G401.6 (cell line): ENCODE measurements around the gene SLC6A5.

Source experiments
- FAIRE-seq: peaks from 2 replicates; lab custom pipeline; 2012; peaks lifted over from hg19 to GRCh38; lab: Jason Lieb, UNC

Gene SLC6A5

DNA sequence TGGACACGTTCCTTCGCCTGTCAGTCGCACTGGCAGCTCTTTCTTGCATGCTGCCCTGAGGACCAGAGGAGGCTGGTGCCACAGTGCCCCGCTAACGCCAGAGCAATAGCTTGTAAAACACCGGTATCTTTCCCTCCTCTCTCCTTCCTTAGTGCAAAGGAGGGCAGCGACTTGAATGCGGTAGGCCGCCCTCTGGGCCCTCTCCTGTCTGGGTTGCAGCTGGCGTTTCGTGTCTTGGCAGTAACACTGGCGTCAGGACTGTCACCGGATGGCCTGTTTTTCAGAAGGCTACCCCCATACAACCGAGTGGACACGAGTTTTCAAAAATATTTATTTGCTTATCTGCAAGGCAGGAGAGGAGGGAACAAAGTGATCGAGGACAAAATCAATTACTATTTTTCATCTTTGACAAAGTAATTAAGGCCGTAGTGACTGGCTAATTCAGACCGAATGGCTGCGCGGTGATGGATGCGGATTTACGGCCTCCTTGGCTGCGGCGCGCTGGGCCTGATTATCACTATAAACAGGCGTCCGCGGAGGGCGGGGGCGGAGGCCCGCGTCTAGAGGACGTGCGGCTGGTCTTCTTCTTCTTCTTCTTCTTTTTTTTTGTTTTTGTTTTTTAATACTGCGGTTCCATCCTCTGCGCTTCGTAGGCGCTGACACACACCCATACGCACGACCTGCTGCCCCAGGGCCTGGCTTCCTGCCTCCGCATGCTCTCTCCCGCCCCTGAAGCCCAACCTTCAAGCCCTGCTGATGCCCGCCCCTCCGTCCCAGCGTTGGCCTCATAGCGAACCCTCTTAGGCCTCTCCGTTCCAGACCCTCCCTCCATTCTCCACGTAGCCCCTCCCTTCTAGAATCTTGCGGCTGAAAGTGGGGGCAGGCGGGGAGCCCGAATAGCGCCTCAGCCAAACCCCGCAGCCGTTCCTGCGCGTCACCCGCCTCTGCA is 2.9 kb upstream of the SLC6A5 start:
- FAIRE-seq, result no peak

DNA sequence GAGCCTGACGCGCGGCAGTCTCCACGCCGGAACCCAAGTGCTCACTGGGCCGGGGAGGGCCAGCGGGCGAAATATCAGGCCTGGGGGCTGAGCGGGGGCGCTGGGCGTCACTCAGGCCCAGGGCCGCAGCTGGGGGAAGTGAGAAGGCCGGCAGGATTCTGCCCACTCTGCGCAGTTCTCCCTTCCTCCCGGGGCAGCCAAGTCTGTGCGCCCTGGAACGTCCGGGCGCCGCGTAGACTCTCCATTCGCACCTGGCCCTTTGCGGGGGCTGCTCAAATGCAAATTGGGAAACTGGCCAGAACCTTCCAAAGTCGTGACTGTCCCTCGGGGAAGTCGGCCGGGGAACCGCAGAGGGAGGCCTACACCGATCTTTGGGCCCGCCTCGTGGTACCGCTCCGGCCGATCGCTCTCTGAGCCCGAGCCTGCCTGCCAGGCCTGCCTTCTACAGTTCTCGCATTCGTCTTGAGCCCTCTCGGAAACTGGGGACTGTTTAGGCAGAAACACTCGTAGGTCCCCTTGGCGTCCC is 2.2 kb upstream of the SLC6A5 start:
- FAIRE-seq, result no peak

DNA sequence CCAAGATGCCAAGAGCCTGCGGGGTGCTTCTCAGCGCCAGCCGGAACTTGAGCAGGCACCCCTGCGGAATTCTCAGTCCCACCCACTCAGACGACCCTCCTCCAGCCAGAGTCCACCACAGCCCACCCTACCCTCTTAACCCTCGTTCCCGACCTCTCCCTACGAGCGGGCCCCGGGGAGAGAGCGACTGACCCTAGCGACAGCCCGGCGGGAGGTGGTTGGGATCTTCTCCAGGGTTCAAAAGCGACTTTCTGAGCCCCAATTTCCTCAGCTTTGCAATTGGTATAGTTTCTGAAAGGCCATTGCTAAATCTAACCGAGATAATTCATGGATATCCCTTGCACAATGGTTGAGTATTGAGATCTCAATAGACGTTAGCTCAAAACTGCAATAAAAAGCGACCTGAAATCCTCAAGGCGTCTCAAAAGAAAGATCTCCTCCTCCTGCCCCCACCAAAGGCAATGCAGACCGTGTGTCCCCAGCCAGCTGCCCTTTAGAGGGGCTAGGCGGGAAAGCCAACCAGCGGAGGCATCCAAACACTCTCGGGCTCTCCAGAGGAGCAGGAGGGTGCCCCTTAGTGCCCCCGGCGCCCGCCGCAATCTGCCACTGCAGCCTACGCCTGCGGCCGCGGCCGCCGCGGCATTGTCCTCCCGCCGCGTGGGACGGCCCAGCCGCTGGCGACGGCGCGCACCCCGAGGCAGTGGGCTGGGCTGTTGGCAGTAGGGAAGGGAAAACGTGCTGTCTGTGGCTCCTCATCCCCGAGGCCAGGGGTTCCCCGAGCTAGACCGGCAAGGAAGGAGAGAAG is 1.5 kb upstream of the SLC6A5 start:
- FAIRE-seq, result no peak

DNA sequence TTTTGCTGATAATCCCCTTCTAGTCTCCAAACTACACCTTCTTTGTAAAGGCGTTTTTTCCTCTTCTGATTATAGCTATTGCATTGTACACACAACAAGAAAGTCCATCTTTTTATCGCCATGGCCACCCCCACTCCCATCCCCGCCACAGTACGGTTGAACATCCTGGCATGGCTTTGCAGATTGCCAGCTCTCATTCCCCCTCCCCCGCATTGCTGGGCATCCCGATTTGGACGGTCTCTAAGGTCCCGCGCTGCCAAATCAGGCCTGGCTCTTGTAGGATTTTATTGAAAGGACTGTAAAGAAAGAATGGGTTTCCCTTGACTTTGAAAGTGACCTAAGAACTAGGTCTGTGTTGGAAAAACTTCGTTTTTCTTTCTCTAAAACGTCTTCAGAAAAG is 916 bp upstream of the SLC6A5 start:
- no peak for FAIRE-seq

DNA sequence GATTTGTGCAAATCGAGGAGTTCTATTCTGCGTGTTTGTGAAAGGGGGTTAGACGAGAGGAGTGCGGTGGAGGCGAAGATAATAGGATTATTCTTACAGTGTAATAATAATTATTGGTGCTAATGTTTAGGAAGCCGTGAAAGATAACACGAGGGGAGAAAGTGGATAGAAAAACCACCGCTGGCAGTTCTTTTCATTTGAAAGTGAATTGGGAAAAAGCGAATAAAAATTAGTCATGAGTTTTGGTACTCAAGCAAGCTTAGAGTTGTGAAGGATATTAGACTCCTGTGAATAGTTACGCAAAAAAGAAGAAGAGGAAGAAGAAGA is 575 bp downstream of the SLC6A5 start:
- FAIRE-seq, result no peak

DNA sequence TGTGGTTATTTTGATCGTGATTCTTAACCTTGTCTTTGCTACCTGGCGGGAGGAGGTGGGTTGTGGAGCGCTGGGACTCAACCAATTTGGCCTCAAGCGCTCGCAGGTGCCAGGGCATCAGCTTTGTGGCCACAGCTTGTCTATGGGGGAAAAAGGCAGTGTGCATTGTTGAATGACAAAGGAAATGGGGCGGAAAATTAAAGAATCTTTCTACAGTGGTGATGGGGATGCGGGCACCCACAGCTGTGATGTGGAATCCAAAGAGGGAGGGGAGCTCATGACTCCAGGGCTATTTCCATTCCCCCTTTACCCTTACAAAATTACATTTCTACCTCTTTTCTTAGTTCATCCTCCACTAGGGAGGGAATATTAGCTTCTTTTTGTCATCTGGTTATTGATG is 1.1 kb downstream of the SLC6A5 start:
- FAIRE-seq, result no peak

DNA sequence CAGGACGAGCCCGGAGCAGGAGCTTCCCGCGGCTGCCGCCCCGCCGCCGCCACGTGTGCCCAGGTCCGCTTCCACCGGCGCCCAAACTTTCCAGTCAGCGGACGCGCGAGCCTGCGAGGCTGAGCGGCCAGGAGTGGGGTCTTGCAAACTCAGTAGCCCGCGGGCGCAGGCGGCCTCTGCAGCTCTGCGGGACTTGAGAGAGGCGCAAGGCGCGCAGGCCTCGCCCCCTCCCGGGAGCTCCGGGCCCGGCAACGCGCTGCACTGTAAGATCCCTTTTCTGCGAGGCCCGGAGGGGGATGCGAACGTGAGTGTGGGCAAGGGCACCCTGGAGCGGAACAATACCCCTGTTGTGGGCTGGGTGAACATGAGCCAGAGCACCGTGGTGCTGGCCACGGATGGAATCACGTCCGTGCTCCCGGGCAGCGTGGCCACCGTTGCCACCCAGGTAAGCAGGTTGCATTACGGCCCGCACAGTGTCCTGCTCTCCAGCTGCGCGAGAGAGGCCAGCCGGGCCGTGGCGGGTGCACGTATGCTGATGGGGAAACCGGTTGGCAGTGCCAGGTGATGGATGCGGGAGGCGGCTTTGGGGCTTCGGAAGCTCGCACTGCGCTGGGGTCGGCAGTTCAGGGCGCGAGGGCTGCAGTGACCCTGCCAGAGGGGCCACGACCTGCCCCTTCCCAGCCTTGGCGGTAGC is 2.0 kb downstream of the SLC6A5 start:
- no peak for FAIRE-seq

DNA sequence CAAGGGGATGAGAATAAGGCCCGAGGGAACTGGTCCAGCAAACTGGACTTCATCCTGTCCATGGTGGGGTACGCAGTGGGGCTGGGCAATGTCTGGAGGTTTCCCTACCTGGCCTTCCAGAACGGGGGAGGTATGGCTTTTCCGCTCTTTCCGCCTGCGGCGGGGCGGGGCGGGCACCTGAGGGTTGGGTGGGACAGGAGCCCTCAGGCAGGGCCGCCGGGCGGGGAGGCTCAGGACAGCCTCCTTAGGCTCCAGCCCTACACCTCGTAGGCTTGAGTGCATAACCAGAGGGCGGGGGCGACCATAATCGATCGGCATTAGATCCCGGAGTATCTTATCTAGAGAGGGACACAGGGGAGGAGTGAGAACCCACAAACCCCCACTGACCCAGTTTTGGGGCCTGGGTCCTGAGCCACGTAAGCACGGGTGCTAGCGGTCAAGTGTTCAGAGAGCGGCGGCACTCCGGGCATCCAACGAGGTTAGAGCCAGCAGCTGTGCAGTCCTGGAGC is 4.9 kb downstream of the SLC6A5 start:
- FAIRE-seq, result no peak

DNA sequence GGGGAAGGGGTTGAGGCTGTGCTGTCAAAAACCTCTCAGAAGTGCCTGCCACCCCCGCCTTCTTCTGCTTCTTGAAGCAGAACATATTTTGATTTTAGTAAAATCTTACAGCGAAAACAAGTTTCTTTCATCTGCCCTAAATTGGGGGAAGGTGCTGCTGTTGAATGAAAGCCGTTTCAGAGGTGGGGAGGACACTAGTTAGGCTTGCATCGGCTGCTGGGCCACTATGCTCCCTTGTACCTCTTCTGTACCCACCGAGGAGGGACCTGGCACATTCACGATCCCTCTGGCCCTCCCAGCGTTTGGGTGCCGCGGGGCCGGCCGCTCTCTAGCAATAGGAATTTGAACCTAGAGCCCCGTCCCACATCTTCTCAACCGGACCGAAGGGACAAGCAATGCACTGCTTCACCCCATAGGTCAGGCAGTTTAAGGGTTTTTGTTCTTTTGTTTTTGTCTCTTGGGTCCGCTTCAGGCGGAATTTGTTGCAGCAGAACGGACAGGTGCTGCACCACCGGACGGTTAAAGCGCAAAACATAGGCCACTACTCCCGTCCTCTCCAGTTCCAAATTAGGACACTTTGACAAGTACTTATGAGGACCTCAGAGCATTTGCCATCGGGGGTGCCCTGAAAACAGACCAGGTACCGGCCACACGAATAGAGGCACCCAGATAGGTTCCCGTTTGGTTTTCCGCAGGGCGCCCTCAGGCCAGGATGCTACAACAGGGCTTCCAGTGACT is 5.6 kb downstream of the SLC6A5 start:
- FAIRE-seq, result no peak

DNA sequence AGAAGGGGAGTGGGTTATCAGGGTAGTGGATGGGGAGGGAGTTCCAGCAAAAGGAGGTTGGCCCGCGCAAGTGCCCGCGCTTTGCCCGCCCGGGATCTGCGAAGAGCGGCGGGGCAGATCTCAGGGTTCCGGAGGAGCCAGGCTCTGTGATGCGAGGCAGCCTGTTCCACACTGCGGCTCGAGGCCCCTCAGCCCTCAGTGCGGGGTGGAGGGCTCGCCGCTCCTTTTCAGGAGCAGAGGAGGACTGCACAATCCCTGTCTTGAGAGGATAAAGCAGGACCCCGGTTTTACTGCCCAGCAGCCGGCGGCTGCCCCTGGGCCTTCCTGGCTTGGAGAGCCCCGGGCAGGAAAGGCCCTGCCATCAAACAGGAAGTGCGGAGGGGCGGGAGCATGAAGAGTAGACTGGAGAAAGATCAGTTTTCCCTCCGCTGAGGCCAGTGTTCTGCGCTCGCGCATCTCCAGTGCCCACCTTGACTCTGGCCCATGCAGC is 6.2 kb downstream of the SLC6A5 start:
- no peak for FAIRE-seq

DNA sequence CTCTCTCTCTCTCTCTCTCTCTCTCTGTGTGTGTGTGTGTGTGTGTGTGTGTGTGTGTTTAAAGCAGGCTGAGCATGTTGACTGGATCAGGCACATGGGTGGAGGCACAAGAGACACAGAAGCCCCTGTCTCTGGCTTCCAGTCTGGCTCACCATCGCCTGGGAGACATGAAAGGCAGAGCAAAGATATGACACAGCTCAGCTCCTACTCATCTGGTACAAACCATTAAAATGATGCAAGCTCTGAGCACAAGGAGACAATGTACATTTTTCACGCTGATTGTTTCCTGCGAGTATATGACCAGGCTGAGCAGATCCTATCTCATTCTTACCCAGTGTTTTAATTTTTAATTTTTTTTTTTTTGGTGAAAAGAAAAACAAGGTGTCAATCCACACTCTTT is 9.5 kb downstream of the SLC6A5 start:
- no peak for FAIRE-seq

DNA sequence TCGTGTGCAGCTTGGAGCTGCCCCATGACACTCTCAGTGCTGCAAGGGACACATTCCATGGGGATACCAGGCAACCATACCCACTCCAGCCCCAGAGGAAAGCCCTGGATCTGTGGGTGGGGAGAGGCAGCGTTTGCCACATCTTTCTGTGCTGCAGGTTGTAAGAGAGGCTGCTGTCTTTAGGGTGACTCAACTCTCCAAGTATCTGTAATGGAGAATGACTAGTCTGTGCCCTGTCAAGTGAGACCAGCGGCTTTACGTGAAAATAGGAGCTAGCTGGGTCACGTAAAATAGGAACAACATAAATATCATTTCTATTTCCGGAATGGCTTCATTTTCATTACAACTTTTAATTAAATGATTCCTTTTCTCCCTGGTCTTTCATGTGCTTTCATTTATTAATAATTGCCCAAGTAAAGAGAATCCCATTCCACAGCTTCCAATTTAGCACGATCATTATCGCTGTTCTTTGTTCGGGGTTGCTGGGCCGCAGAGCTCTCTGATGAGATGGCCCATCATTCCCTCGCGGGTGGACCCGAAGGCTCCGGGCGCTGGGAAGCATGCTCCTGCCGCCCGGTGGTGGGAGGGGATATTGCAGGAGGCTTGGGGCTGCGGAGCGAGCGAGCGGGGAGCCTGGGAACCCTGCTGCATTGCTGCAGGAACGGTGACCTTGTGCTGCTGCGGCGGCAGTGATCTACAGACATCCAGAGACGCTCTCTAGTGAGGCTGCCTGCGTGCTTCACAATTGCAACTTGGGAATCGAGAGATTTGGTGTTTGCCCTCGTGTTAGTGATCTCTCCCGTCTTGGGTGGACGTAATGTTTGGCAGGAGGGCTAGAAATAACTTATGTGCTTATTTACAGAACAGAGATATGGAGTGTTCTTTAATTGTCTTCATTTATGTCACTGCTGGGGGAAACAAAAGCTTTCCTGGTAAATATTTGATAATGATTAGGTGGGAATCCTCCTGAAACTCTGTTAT is 10.6 kb downstream of the SLC6A5 start:
- no peak for FAIRE-seq

DNA sequence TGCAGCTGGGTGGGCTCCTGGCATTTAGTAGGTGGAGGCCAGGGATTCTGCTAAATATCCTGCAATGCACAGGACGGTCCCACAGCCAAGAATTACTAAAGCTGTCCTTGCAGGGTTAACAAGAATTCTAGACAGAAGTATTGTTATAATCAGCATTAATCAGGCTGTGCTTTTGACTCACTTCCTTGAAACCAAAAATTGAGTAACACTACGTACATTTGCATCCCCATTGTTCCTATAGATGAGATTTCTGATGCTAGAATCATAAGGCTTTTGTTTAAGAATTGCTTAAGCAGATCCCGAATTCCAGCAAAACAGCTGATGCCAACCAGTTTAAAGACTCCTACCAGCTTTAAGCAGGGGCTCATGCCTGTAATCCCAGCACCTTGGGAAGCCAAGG is 11.4 kb downstream of the SLC6A5 start:
- FAIRE-seq, result no peak

DNA sequence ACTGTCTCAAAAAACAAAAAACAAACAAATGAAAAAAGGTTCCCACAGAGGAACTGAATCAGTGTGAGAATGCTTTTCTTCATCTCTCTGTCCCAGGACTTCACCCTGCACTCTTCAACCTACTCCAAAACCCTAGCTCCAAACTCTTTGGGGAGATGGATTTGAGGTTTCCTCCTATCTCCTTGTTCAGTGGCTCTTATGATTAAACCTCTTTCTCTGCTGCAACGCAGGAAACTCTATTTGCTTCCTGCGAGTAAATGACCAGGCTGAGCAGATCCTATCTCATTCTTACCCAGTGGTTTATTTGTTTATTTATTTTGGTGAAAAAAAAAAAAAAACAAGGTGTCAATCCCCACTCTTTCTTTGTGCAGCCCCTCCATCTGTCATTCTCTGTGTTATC is 12.0 kb downstream of the SLC6A5 start:
- FAIRE-seq, result no peak

DNA sequence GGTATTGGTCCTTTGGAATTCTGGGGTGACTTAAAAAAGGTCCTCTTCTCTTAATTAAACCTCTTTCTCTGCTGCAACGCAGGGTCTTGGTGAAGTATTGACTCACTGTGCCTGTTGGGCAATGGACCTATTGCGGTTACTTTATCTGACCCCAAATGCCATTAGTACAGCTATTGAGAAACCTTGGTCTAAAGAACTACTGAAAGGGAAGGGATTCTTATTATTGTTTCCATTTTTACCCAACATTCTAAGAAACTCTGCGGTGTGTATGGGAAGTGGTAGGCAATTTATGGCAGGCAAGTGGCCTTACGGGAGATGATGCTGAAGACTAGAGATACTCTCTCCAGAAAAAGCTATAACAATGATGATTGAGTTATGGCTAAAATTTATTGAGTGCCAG is 12.5 kb downstream of the SLC6A5 start:
- FAIRE-seq, result no peak

DNA sequence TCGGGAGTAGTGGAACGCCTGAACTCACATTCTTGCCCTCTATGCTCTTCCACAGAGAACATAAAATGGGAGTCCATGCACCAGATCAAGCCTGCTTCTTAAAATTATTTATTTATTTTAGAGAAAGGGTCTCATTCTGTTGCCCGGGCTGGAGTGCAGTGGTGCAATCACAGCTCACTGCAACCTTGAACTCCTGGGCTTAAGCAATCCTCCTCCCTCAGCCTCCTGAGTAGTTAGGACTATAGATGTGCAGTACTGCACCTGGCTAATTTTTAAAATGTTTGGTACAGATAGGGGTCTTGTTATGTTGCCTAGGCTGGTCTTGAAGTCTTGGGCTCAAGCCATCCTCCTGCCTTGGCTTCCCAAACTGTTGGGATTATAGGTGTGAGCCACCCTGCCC is 13.0 kb downstream of the SLC6A5 start:
- no peak for FAIRE-seq

DNA sequence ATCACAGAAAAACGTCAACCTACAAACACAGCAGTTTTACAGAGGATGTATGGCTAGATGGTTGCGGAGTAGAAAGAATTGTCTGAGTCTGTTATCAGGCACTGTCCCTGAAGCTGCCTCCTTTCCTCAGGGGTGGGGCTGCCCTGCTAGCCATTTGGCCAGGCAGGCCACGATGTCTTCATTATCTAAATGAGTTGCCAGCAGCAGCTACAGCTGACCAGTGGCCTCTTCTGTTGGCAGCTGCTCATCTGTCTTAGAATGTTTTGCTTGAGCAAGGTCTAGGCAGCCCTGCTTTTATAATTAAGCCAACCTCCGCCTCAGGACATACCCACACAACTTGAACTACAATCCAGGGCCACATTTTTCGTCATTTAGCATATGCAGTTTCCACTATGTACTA is 17.5 kb downstream of the SLC6A5 start:
- no peak for FAIRE-seq

DNA sequence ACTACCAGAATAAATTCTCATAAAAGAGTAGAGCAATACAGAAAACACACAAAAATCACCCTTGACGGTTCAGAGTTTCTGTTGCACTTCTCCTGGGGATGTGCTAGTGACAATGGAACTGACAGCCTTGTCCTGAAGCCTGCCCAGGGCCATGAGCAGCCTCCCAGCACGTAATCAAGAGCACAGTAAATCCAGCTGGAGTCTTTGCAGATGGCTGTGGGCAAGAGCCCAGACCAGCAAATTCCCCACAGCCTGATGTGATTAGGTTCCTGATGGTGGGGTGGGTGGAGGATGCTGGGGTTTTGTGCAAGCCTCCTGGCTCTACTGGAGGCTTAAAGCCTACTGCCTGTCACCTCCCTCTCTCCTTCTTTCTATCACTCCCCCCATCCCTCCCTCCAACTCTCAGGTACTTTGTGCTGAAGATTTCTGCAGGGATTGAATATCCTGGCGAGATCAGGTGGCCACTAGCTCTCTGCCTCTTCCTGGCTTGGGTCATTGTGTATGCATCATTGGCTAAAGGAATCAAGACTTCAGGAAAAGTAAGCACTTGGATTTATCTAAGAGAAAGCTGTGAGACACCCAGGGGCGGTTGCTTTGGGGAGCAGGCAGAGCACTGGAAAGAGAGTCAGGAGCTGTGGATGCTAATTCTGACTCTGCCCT is 18.1 kb downstream of the SLC6A5 start:
- FAIRE-seq, result no peak

DNA sequence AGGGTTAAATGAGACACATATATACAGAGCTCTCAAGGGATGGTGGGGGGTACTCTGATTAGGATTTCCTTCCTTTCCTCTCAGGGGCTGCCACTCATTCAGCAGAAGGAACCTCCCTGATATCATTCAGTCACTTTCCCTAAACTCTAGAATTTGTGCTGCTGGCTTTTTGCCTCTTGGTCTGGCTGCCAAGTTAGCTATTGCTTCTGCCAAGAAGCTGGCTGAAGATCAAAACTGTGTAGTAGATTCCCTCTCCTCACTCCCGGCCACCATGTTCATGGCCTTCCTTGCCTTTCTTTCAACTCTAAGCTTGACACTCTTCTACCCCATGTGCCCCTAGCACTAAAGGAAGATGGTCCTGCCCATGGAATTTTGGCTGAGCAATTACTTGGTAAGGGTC is 18.7 kb downstream of the SLC6A5 start:
- no peak for FAIRE-seq

DNA sequence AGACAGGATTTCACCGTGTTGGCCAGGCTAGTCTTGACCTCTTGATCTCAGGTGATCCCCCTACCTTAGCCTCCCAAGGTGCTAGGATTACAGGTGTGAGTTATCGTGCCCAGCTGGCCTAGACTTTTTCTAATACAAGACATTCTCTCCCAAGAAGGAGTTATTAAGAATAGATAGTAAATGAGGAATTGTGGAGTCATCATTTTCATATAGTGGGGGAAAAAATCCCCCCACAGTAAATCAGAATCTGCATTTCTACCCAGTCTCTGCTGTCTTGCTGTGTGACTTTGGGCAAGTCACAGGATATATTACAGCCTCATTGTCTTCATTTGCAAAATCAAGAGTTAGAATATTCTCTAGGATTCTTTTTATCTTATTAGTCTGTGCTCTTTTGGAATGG is 21.6 kb downstream of the SLC6A5 start:
- no peak for FAIRE-seq
